ENCODE measurements around the gene PGM2L1.

- TF ChIP-seq CTCF (IDR thresholded peaks at IDR 0.05) (no peak), POLR2A (IDR thresholded peaks at IDR 0.05) (no peak)
Observed at GRCh38 chr11:74427384-74427886, 29.2 kb upstream of the PGM2L1 start.
